GM12891 (cell line): ENCODE measurements around the gene VWA7.

Experiments
- PAX5 ChIP-seq: IDR thresholded peaks from 2 replicates; pipeline ENCODE4 v1.6.1; 2011; ENCODE audit warnings: low read length, moderate library complexity, mild to moderate bottlenecking; ENCODE audit not compliant: insufficient read depth, severe bottlenecking
- POLR2A ChIP-seq: IDR thresholded peaks from 2 replicates; pipeline ENCODE4 v1.6.1; 2011; ENCODE audit warnings: low read depth, low read length, control low read depth
- POLR2AphosphoS5 ChIP-seq: IDR thresholded peaks from 2 replicates; pipeline ENCODE4 v1.6.1; 2011; ENCODE audit warnings: low read depth, low read length, control low read depth
- SPI1 ChIP-seq: IDR thresholded peaks from 2 replicates; pipeline ENCODE4 v1.6.1; 2011; ENCODE audit warnings: low read depth, low read length, control low read depth

DNA sequence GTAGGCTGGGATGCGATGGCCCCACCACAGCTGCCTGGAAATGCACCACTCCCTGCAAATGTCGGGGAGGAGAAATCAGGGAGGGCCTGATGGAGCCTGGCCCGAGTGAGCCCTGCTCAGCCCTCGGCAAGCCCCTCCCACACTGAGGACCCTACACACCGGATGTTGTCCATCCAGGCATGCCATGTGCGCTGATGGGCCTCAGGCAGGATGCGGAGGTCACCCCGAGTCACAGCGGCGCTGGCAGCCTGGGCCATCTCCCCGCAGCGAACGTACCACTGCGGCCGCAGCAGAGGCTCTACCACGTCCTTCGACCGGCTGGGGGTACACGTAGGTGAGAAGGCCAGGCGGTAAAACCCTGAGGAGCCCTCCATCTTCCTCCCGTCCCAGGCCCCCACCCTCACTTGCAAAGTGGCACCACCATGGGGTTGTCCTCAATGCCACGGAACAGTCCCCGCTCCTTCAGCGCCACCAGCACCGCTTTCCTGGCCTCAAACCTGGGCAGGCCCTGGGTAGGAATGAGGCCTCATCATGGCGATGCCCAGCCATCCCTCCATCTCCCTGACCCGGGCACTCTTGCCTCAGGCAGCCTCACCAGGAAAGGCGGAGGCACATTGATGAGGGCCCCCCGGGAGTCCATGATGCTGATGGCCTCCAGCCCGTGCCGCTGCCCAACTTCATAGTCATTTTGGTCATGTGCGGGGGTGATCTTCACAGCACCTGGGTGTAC is 5.2 kb upstream of the VWA7 start:
- TF ChIP-seq SPI1 (no peak), POLR2A (no peak), POLR2AphosphoS5 (no peak), PAX5 (no peak)
